ENCODE results near the gene CA11. TPM values are rescaled to one million over a fixed set of nuclear protein-coding genes. Genes with fewer than 3 reads are reported as not detected.
A peak's percentile ranks its signal among the peaks of the same experiment; 100 is the strongest.

The CA11 gene
- total and polyA plus RNA-seq, 5 donors from 2014 or later = 4.1 to 10.4 (median 6.1) TPM

GRCh38 chr19:48668332-48668731 is 22.3 kb upstream of the CA11 start:
- H3K27ac ChIP-seq (ENCODE audit: insufficient read depth, low read length, poor library complexity, severe bottlenecking) = no peak overlapping the region
- H3K36me3 Mint-ChIP-seq = no peaks in the 10 kb centered on the region
- H3K27me3 Mint-ChIP-seq = no peaks in the 10 kb centered on the region
- H3K27me3 ChIP-seq (ENCODE audit: control insufficient read depth, insufficient read depth, low read length) = no peaks in the 10 kb centered on the region
- DNase-seq (no peak), ATAC-seq (ENCODE audit: low read depth in 2 of 2) (no peak)
- no peaks in the 10 kb centered on the region for H3K4me1 Mint-ChIP-seq
- no peaks in the 10 kb centered on the region for H3K4me1 ChIP-seq (ENCODE audit: control insufficient read depth, insufficient read depth, low read length, poor library complexity, severe bottlenecking)
- H3K36me3 ChIP-seq (ENCODE audit: control insufficient read depth, insufficient read depth, low read length) = no peaks in the 10 kb centered on the region
- H3K4me3 Mint-ChIP-seq = no peak overlapping the region
- peak overlapping the region in 1 of 3 donors; percentile 40 for H3K27ac Mint-ChIP-seq
- no peaks in the 10 kb centered on the region for H3K9me3 Mint-ChIP-seq
- no peak overlapping the region for H3K4me3 ChIP-seq (ENCODE audit: low read depth, low read length)
- no peaks in the 10 kb centered on the region for H3K9me3 ChIP-seq (ENCODE audit: control insufficient read depth in 2 of 2, low read length in 2 of 2)

DNA sequence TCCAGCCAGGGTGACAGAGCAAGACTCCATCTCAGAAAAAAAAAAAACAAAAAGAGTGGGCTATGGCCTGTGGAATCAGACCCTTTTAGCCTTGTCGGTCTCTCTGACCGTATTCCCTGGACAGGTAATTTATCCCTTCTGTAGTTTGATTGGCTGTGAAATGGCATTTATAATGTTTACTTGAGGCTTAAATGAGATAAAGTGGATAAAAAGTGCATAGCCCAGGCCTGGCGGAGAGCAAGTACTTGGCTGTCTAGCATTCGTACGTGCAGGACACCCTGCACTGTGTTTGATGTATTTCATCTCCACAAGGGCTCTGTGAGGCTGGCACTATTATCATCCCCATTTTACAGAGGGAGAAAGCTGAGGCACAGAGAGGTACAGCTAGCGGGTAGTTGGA is 19.8 kb upstream of the CA11 start:
- peaks cover 4 to 9% (median 6%) of the 10 kb centered on the region in 4 donors for H3K4me1 Mint-ChIP-seq
- Histone ChIP-seq H3K4me3 (ENCODE audit: low read depth, low read length) (no peak overlapping the region), H3K27me3 (ENCODE audit: control insufficient read depth, insufficient read depth, low read length) (no peaks in the 10 kb centered on the region), H3K36me3 (ENCODE audit: control insufficient read depth, insufficient read depth, low read length) (no peaks in the 10 kb centered on the region), H3K27ac (ENCODE audit: insufficient read depth, low read length, poor library complexity, severe bottlenecking) (no peak overlapping the region), H3K9me3 (ENCODE audit: control insufficient read depth in 2 of 2, low read length in 2 of 2) (no peaks in the 10 kb centered on the region), H3K4me1 (ENCODE audit: control insufficient read depth, insufficient read depth, low read length, poor library complexity, severe bottlenecking) (peaks cover 5% of the 10 kb centered on the region)
- H3K4me3 Mint-ChIP-seq = no peak overlapping the region
- no peaks in the 10 kb centered on the region for H3K27me3 Mint-ChIP-seq
- H3K36me3 Mint-ChIP-seq = no peaks in the 10 kb centered on the region
- no peak overlapping the region for H3K27ac Mint-ChIP-seq
- no peak for ATAC-seq (ENCODE audit: low read depth in 2 of 2)
- DNase-seq = no peak
- H3K9me3 Mint-ChIP-seq = no peaks in the 10 kb centered on the region

DNA sequence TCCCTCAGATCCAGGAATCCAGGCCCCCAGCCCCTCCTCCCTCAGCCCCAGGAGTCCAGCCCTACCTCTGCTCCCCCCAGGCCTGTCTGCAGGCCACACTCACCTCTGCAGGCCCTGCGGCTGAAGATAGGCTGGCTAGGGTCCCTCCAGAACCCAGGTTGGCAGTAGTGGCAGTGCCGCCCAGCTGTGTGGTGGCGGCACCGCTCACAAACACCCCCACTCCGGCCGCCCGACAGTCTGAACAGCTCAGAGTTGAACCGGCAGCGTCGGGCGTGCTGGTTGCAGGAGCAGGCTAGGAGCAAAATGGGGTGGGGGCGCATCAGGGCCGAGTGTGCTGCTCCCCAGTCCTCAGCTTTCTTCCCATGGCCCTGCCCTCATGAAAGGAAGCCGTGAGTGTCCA is 18.5 kb upstream of the CA11 start:
- Histone ChIP-seq H3K36me3 (ENCODE audit: control insufficient read depth, insufficient read depth, low read length) (no peaks in the 10 kb centered on the region), H3K27ac (ENCODE audit: insufficient read depth, low read length, poor library complexity, severe bottlenecking) (no peak overlapping the region), H3K9me3 (ENCODE audit: control insufficient read depth in 2 of 2, low read length in 2 of 2) (no peaks in the 10 kb centered on the region), H3K27me3 (ENCODE audit: control insufficient read depth, insufficient read depth, low read length) (no peaks in the 10 kb centered on the region), H3K4me1 (ENCODE audit: control insufficient read depth, insufficient read depth, low read length, poor library complexity, severe bottlenecking) (peaks cover 9% of the 10 kb centered on the region), H3K4me3 (ENCODE audit: low read depth, low read length) (no peak overlapping the region)
- no peak overlapping the region for H3K4me3 Mint-ChIP-seq
- H3K27ac Mint-ChIP-seq = no peak overlapping the region
- H3K36me3 Mint-ChIP-seq = no peaks in the 10 kb centered on the region
- DNase-seq = no peak
- H3K4me1 Mint-ChIP-seq = peaks cover 5 to 12% (median 8%) of the 10 kb centered on the region in 4 donors
- H3K27me3 Mint-ChIP-seq = no peaks in the 10 kb centered on the region
- no peak for ATAC-seq (ENCODE audit: low read depth in 2 of 2)
- no peaks in the 10 kb centered on the region for H3K9me3 Mint-ChIP-seq

DNA sequence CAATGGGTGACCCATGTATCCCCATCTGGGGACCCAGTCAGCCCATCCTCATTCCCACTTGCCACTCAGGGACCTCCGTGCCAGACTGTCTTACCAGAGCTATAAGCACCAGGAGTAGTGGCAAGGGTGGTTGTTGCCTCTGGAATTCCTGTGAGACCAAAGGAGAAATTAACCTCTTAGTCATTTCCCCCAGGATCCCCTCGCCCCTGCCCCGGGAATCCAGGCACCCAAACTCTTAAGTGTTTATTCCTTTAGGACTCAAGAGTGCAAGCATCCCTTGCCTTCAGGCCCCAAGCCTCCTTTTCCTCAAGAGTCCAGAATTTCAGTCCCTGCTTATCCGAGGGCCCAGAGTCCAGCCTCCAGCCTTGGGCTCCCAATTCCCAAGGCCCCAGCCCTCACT is 17.7 kb upstream of the CA11 start:
- H3K27me3 ChIP-seq (ENCODE audit: control insufficient read depth, insufficient read depth, low read length) = no peaks in the 10 kb centered on the region
- no peak overlapping the region for H3K4me3 ChIP-seq (ENCODE audit: low read depth, low read length)
- no peaks in the 10 kb centered on the region for H3K9me3 ChIP-seq (ENCODE audit: control insufficient read depth in 2 of 2, low read length in 2 of 2)
- Mint-ChIP-seq H3K9me3 (no peaks in the 10 kb centered on the region), H3K27ac (no peak overlapping the region), H3K27me3 (peaks cover 4% of the 10 kb centered on the region), H3K36me3 (no peaks in the 10 kb centered on the region), H3K4me1 (peaks cover 5 to 12% (median 8%) of the 10 kb centered on the region in 4 donors), H3K4me3 (no peak overlapping the region)
- H3K36me3 ChIP-seq (ENCODE audit: control insufficient read depth, insufficient read depth, low read length) = no peaks in the 10 kb centered on the region
- DNase-seq (no peak), ATAC-seq (ENCODE audit: low read depth in 2 of 2) (no peak)
- peaks cover 9% of the 10 kb centered on the region for H3K4me1 ChIP-seq (ENCODE audit: control insufficient read depth, insufficient read depth, low read length, poor library complexity, severe bottlenecking)
- H3K27ac ChIP-seq (ENCODE audit: insufficient read depth, low read length, poor library complexity, severe bottlenecking) = no peak overlapping the region

- peaks cover 5 to 12% (median 8%) of the 10 kb centered on the region in 4 donors for H3K4me1 Mint-ChIP-seq
- H3K27ac Mint-ChIP-seq = no peak overlapping the region
- no peak for DNase-seq
- H3K4me1 ChIP-seq (ENCODE audit: control insufficient read depth, insufficient read depth, low read length, poor library complexity, severe bottlenecking) = peaks cover 9% of the 10 kb centered on the region
- H3K36me3 ChIP-seq (ENCODE audit: control insufficient read depth, insufficient read depth, low read length) = no peaks in the 10 kb centered on the region
- no peak for ATAC-seq (ENCODE audit: low read depth in 2 of 2)
- H3K27ac ChIP-seq (ENCODE audit: insufficient read depth, low read length, poor library complexity, severe bottlenecking) = no peak overlapping the region
- no peaks in the 10 kb centered on the region for H3K9me3 ChIP-seq (ENCODE audit: control insufficient read depth in 2 of 2, low read length in 2 of 2)
- H3K9me3 Mint-ChIP-seq = no peaks in the 10 kb centered on the region
- H3K36me3 Mint-ChIP-seq = no peaks in the 10 kb centered on the region
- H3K27me3 ChIP-seq (ENCODE audit: control insufficient read depth, insufficient read depth, low read length) = no peaks in the 10 kb centered on the region
- H3K27me3 Mint-ChIP-seq = peaks cover 5% of the 10 kb centered on the region
- no peak overlapping the region for H3K4me3 ChIP-seq (ENCODE audit: low read depth, low read length)
- no peak overlapping the region for H3K4me3 Mint-ChIP-seq
Measured at GRCh38 chr19:48661711-48662090, 15.7 kb upstream of the CA11 start.

GRCh38 chr19:48660852-48661710 is 15.1 kb upstream of the CA11 start:
- ATAC-seq (ENCODE audit: low read depth in 2 of 2) (peak; percentile 85 to 89), DNase-seq (peak; percentile 70 to 91 (median 85))
- Histone ChIP-seq H3K27me3 (ENCODE audit: control insufficient read depth, insufficient read depth, low read length) (no peaks in the 10 kb centered on the region), H3K4me1 (ENCODE audit: control insufficient read depth, insufficient read depth, low read length, poor library complexity, severe bottlenecking) (peaks cover 9% of the 10 kb centered on the region), H3K4me3 (ENCODE audit: low read depth, low read length) (peak overlapping the region; percentile 81), H3K9me3 (ENCODE audit: control insufficient read depth in 2 of 2, low read length in 2 of 2) (no peaks in the 10 kb centered on the region), H3K27ac (ENCODE audit: insufficient read depth, low read length, poor library complexity, severe bottlenecking) (peak overlapping the region; percentile 58), H3K36me3 (ENCODE audit: control insufficient read depth, insufficient read depth, low read length) (no peaks in the 10 kb centered on the region)
- H3K27me3 Mint-ChIP-seq = peaks cover 5% of the 10 kb centered on the region
- H3K9me3 Mint-ChIP-seq = no peaks in the 10 kb centered on the region
- peaks cover 5 to 12% (median 8%) of the 10 kb centered on the region in 4 donors for H3K4me1 Mint-ChIP-seq
- peak overlapping the region; percentile 49 to 90 (median 76) for H3K4me3 Mint-ChIP-seq
- peak overlapping the region; percentile 90 to 98 (median 93) for H3K27ac Mint-ChIP-seq
- no peaks in the 10 kb centered on the region for H3K36me3 Mint-ChIP-seq

DNA sequence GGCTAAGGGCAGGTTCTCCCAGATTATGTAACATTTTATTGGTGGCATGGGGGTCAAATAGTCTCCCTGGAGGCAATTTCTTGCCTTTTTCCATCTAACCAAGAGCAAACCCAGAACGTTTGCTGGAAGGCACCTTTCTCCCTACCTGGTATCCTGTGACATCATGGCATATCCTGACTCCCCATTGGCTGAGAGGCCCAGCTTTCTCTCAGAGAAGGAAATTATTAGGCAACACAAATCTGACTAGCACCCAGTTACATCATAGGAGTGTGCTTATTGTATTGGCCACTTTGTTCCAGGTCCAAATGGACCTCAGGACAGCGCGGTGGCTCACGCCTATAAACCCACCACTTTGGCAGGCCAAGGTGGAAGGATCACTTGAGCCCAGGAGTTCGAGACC is 13.8 kb upstream of the CA11 start:
- Histone ChIP-seq H3K27me3 (ENCODE audit: control insufficient read depth, insufficient read depth, low read length) (no peaks in the 10 kb centered on the region), H3K27ac (ENCODE audit: insufficient read depth, low read length, poor library complexity, severe bottlenecking) (no peak overlapping the region), H3K4me1 (ENCODE audit: control insufficient read depth, insufficient read depth, low read length, poor library complexity, severe bottlenecking) (peaks cover 9% of the 10 kb centered on the region), H3K36me3 (ENCODE audit: control insufficient read depth, insufficient read depth, low read length) (no peaks in the 10 kb centered on the region), H3K9me3 (ENCODE audit: control insufficient read depth in 2 of 2, low read length in 2 of 2) (no peaks in the 10 kb centered on the region), H3K4me3 (ENCODE audit: low read depth, low read length) (no peak overlapping the region)
- Mint-ChIP-seq H3K9me3 (no peaks in the 10 kb centered on the region), H3K36me3 (no peaks in the 10 kb centered on the region), H3K4me1 (peaks cover 5 to 12% (median 8%) of the 10 kb centered on the region in 4 donors), H3K27me3 (peaks cover 5% of the 10 kb centered on the region), H3K27ac (no peak overlapping the region), H3K4me3 (no peak overlapping the region)
- DNase-seq = no peak
- no peak for ATAC-seq (ENCODE audit: low read depth in 2 of 2)

DNA sequence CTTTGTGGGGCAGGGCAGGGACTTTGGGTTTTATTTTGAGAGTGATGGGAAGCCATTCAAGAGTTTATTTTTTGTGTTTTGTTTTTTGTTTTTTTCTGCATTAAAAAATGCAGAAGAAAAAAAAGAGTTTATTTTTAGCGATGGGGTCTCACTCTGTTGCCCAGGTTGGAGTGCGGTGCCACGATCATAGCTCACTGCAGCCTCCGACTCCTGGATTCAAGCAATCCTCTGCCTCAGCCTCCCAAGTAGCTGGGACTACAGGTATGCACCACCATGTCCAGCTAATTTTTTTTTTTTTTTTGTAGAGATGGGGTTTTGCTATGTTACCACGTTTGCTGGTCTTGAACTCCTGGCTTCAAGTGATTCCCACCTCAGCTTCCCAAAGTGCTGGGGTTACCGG is 12.5 kb upstream of the CA11 start:
- Histone ChIP-seq H3K27ac (ENCODE audit: insufficient read depth, low read length, poor library complexity, severe bottlenecking) (no peak overlapping the region), H3K9me3 (ENCODE audit: control insufficient read depth in 2 of 2, low read length in 2 of 2) (no peaks in the 10 kb centered on the region), H3K4me3 (ENCODE audit: low read depth, low read length) (no peak overlapping the region), H3K4me1 (ENCODE audit: control insufficient read depth, insufficient read depth, low read length, poor library complexity, severe bottlenecking) (peaks cover 9% of the 10 kb centered on the region), H3K27me3 (ENCODE audit: control insufficient read depth, insufficient read depth, low read length) (no peaks in the 10 kb centered on the region), H3K36me3 (ENCODE audit: control insufficient read depth, insufficient read depth, low read length) (no peaks in the 10 kb centered on the region)
- H3K36me3 Mint-ChIP-seq = no peaks in the 10 kb centered on the region
- H3K27me3 Mint-ChIP-seq = peaks cover 5% of the 10 kb centered on the region
- peaks cover 5 to 16% (median 8%) of the 10 kb centered on the region in 4 donors for H3K4me1 Mint-ChIP-seq
- no peak overlapping the region for H3K4me3 Mint-ChIP-seq
- no peak for DNase-seq
- ATAC-seq (ENCODE audit: low read depth in 2 of 2) = no peak
- H3K9me3 Mint-ChIP-seq = no peaks in the 10 kb centered on the region
- H3K27ac Mint-ChIP-seq = no peak overlapping the region

Measured in CD4-positive, CD25-positive, alpha-beta regulatory T cell (primary cell).